Calu3 (cell line): Measurements from ENCODE around the gene KRTAP3-3. TPM values are rescaled to one million over a fixed set of nuclear protein-coding genes. Genes with fewer than 3 reads are reported as not detected.

ENCODE experiments used
- BruUV-seq: library from RNA; stranded (reverse); fragments of 400-500 nt; replicated peaks from 2 replicates; lab custom pipeline; 2021; lab: Mats Ljungman, UMichigan
- CTCF ChIA-PET: fragments of 300-600 bp; sonication (Branson Sonifier 250); formaldehyde crosslinking; loops from one replicate; lab custom pipeline; 2022; ENCODE audit warnings: antibody characterized with exemption; lab: Charles Lee
- DNase-seq: peaks from one replicate; pipeline ENCODE4 v3.0.0; 2022
- H3K27ac Mint-ChIP-seq: one replicate; pipeline ENCODE4 v1.8.0; 2022; ENCODE audit warnings: mixed read lengths; ENCODE audit not compliant: unreplicated experiment
- H3K27me3 Mint-ChIP-seq: one replicate; pipeline ENCODE4 v1.8.0; 2022; ENCODE audit warnings: mixed read lengths; ENCODE audit not compliant: unreplicated experiment
- H3K36me3 Mint-ChIP-seq: one replicate; pipeline ENCODE4 v1.8.0; 2022; ENCODE audit warnings: mild to moderate bottlenecking, moderate library complexity, mixed read lengths; ENCODE audit not compliant: insufficient read depth, unreplicated experiment
- H3K4me1 Mint-ChIP-seq: one replicate; pipeline ENCODE4 v1.8.0; 2022; ENCODE audit warnings: mild to moderate bottlenecking, low read depth, mixed read lengths; ENCODE audit not compliant: unreplicated experiment
- H3K4me3 Mint-ChIP-seq: one replicate; pipeline ENCODE4 v1.8.0; 2022; ENCODE audit warnings: mild to moderate bottlenecking, low read depth, moderate library complexity, mixed read lengths; ENCODE audit not compliant: unreplicated experiment
- H3K9me3 Mint-ChIP-seq: one replicate; pipeline ENCODE4 v1.8.0; 2022; ENCODE audit warnings: low read depth, mixed read lengths; ENCODE audit not compliant: unreplicated experiment
- intact Hi-C: fragments of 100-400 bp; cut with micrococcal nuclease; formaldehyde crosslinking; loops from one replicate; pipeline ENCODE4 v1.10.0; 2022; ENCODE audit not compliant: unreplicated experiment
- total RNA-seq: library from RNA; stranded (reverse); gene quantifications from 2 replicates; pipeline ENCODE4 v1.2.3, GENCODE V29; 2022
- TF ChIP-seq, protein P1 (sequence below): fragments of 200-600 bp; IDR thresholded peaks from one replicate; pipeline ENCODE4 v1.8.0; 2022; ENCODE audit warnings: antibody characterized with exemption; ENCODE audit not compliant: unreplicated experiment

Gene KRTAP3-3
- total RNA-seq, 1 experiment from 2014 or later = not detected

GRCh38 chr17:40956401-40957254 lies 37.3 kb downstream of the KRTAP3-3 start:
- Mint-ChIP-seq H3K27me3 (no peaks in the 10 kb centered on the region), H3K4me1 (peaks cover 97% of the 10 kb centered on the region), H3K27ac (peak overlapping the region; percentile 94), H3K4me3 (peak overlapping the region; percentile 27), H3K9me3 (no peaks in the 10 kb centered on the region), H3K36me3 (peaks cover 63% of the 10 kb centered on the region)
- CTCF ChIA-PET = interaction anchor here (0.5 to 4.0 kb wide), 26 partner anchors 8 to 1307 kb away, joined by 3 to 33 read pairs (median 4); partner anchors contain the start of genes KRT23 and KRTAP2-3
- TF ChIP-seq, protein P1, sequence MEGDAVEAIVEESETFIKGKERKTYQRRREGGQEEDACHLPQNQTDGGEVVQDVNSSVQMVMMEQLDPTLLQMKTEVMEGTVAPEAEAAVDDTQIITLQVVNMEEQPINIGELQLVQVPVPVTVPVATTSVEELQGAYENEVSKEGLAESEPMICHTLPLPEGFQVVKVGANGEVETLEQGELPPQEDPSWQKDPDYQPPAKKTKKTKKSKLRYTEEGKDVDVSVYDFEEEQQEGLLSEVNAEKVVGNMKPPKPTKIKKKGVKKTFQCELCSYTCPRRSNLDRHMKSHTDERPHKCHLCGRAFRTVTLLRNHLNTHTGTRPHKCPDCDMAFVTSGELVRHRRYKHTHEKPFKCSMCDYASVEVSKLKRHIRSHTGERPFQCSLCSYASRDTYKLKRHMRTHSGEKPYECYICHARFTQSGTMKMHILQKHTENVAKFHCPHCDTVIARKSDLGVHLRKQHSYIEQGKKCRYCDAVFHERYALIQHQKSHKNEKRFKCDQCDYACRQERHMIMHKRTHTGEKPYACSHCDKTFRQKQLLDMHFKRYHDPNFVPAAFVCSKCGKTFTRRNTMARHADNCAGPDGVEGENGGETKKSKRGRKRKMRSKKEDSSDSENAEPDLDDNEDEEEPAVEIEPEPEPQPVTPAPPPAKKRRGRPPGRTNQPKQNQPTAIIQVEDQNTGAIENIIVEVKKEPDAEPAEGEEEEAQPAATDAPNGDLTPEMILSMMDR = no peak
- intact Hi-C loops = loop anchor here (1.0 to 5.0 kb wide), 4 partner anchors 41 to 176 kb away; no protein-coding TSS in a partner anchor
- BruUV-seq = TSS peak; percentile 84
- DNase-seq = peak; percentile 88

DNA sequence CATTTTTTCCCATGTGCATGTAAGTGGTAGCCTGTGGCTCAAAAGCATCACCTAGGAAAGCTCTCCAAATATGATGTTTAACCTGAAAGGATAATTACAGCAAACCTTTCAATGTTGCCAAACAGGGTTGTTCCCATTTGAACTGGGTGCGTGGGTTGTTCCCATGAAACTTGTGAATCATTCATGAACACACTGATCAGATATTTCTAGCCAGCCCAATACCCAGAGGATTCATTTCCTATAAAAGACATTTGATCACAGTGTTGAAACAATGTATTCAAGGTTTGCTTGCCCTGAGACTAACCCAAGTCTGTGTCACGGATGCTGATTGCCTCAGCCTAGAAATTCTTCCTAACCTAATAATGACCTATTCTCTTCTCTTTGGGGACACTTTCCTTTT lies 40.1 kb downstream of the KRTAP3-3 start:
- H3K4me1 Mint-ChIP-seq = peaks cover 100% of the 10 kb centered on the region
- TF ChIP-seq, protein P1 = no peak
- peaks cover 65% of the 10 kb centered on the region for H3K36me3 Mint-ChIP-seq
- BruUV-seq = no TSS peak
- CTCF ChIA-PET = interaction anchor here (0.6 to 3.0 kb wide), 16 partner anchors 17 to 568 kb away, joined by 3 to 48 read pairs (median 6); partner anchors contain the start of genes KRT23 and KRTAP2-3
- DNase-seq = peak; percentile 90
- intact Hi-C loops = loop anchor here (1.0 kb wide), 1 partner anchor 106 kb away; the partner anchor contains the start of gene KRTAP2-3
- H3K27me3 Mint-ChIP-seq = no peaks in the 10 kb centered on the region
- H3K9me3 Mint-ChIP-seq = no peaks in the 10 kb centered on the region
- peak overlapping the region; percentile 49 for H3K4me3 Mint-ChIP-seq
- H3K27ac Mint-ChIP-seq = peak overlapping the region; percentile 94

DNA sequence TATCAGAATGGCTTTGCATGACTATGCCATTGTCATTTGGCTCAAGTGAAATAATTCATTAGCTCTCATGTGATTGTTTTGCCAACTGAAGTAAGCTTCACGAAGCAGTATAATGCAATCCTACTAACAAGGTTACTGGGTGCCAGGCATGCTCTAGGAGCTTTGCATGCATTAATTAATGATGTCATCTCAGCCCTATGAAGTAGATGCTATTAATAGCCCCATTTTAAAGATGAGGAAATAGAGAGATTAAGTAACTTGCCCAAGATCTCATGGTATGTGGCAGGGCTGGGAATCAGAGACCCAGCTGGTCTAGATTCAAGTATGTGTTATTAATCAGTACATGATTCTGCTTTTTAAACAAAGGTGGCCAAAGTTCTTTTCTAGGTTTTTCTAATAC lies 41.3 kb downstream of the KRTAP3-3 start:
- peaks cover 93% of the 10 kb centered on the region for H3K4me1 Mint-ChIP-seq
- intact Hi-C loops = loop anchor here (1.0 kb wide), 2 partner anchors 15 to 37 kb away; partner anchors contain the start of gene KRT23
- TF ChIP-seq, protein P1 = no peak
- peak overlapping the region; percentile 49 for H3K4me3 Mint-ChIP-seq
- DNase-seq = peak; percentile 79
- peak overlapping the region; percentile 94 for H3K27ac Mint-ChIP-seq
- H3K36me3 Mint-ChIP-seq = peaks cover 55% of the 10 kb centered on the region
- no TSS peak for BruUV-seq
- CTCF ChIA-PET = interaction anchor here (0.5 to 3.0 kb wide), 30 partner anchors 9 to 699 kb away, joined by 3 to 48 read pairs (median 4); partner anchors contain the start of genes KRT23, KRT39, KRT40 and KRTAP2-3
- no peaks in the 10 kb centered on the region for H3K27me3 Mint-ChIP-seq
- no peaks in the 10 kb centered on the region for H3K9me3 Mint-ChIP-seq

DNA sequence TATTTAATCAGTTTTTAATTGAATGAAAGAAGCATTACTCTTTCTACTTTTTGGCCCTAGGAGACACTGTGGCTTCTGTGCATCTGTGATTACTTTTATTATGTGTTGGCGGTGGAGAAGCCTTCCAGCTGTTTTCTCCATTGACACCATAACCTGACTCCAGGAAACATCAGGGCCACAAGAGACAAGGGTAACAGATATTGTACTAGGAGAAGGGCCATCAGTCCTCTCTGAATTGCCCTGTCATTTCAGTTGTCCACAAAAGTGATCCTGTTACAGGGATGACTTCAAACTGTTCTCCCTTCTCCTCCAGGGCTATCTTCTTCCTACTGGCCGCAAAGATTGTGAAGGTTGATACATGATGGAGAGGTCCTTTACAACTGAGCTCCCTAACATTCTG lies 41.8 kb downstream of the KRTAP3-3 start:
- peak overlapping the region; percentile 94 for H3K27ac Mint-ChIP-seq

More for the DNA sequence above, 41.8 kb downstream of the KRTAP3-3 start:
- H3K27me3 Mint-ChIP-seq = no peaks in the 10 kb centered on the region
- BruUV-seq = no TSS peak
- CTCF ChIA-PET = interaction anchor here (0.5 to 3.0 kb wide), 28 partner anchors 10 to 1305 kb away, joined by 3 to 48 read pairs (median 5); partner anchors contain the start of genes KRT23, KRT40 and KRTAP2-3
- DNase-seq = no peak
- peak overlapping the region; percentile 49 for H3K4me3 Mint-ChIP-seq
- intact Hi-C loops = loop anchor here (1.0 kb wide), 2 partner anchors 15 to 37 kb away; partner anchors contain the start of gene KRT23
- peaks cover 54% of the 10 kb centered on the region for H3K36me3 Mint-ChIP-seq
- H3K9me3 Mint-ChIP-seq = no peaks in the 10 kb centered on the region
- peaks cover 90% of the 10 kb centered on the region for H3K4me1 Mint-ChIP-seq
- TF ChIP-seq, protein P1 = no peak
